GM18907 (cell line): ENCODE measurements around the gene PMVK.

Experiments used
- ATAC-seq: cut with Tn5 transposase; IDR thresholded peaks from one replicate; pipeline ENCODE4 v1.9.1; 2021; ENCODE audit warnings: mild to moderate bottlenecking, moderate library complexity; ENCODE audit not compliant: unreplicated experiment

Gene PMVK

GRCh38 chr1:154881820-154882535 is 54.5 kb downstream of the PMVK start:
- no peak for ATAC-seq

- no peak for ATAC-seq
These were observed 55.8 kb downstream of the PMVK start for GRCh38 chr1:154880671-154881070.

GRCh38 chr1:154879038-154879421 is 57.5 kb downstream of the PMVK start:
- no peak for ATAC-seq

GRCh38 chr1:154878371-154879037 is 58.0 kb downstream of the PMVK start:
- no peak for ATAC-seq

GRCh38 chr1:154877370-154877974 is 59.0 kb downstream of the PMVK start:
- ATAC-seq = no peak

GRCh38 chr1:154876842-154877369 is 59.6 kb downstream of the PMVK start:
- no peak for ATAC-seq
